Left lung (tissue), 10 donors: ENCODE measurements around the gene MIEF2. TPM values are rescaled to one million over a fixed set of nuclear protein-coding genes. Genes with fewer than 3 reads are reported as not detected.

ENCODE experiments used
- ATAC-seq: fragments of 200-7000 bp; cut with Tn5 transposase; one replicate; pipeline ENCODE4 v1.9.1; 2020; ENCODE audit warnings: moderate library complexity
- DNase-seq, 4 donors: peaks; one replicate each; pipeline ENCODE4 v3.0.0-alpha.2; 2013 to 2020
- H3K27ac ChIP-seq, 2 donors: fragments of 200-600 bp; sonication (generic) in 1 of 2; one replicate each; pipeline versions ENCODE4 v1.5.0 to v1.8.0; 2020 to 2021
- H3K27me3 ChIP-seq, 2 donors: fragments of 200-600 bp; sonication (generic) in 1 of 2; one replicate each; pipeline versions ENCODE4 v1.5.0 to v1.8.0; 2020 to 2021
- H3K36me3 ChIP-seq, 2 donors: fragments of 200-600 bp; sonication (generic) in 1 of 2; one replicate each; pipeline versions ENCODE4 v1.5.0 to v1.8.0; 2020 to 2021
- H3K4me1 ChIP-seq, 2 donors: fragments of 200-600 bp; one replicate each; pipeline ENCODE4 v1.8.0; 2021
- H3K4me3 ChIP-seq, 2 donors: fragments of 200-600 bp; sonication (generic) in 1 of 2; one replicate each; pipeline versions ENCODE4 v1.5.0 to v1.8.0; 2020 to 2021; ENCODE audit warnings: mild to moderate bottlenecking in 1 of 2
- H3K9me3 ChIP-seq, 2 donors: fragments of 200-600 bp; sonication (generic) in 1 of 2; one replicate each; pipeline versions ENCODE4 v1.5.0 to v1.8.0; 2020 to 2021
- intact Hi-C, 2 donors: fragments of 100-400 bp; cut with DNase I; formaldehyde crosslinking; loops; one replicate each; pipeline versions ENCODE4 v1.11.2 to v1.14.2; 2022
- polyA plus RNA-seq, 6 donors: library from polyadenylated mRNA; unstranded; fragments of 120-200 nt; gene quantifications; one replicate each; pipeline ENCODE4 v1.2.1, GENCODE V29; 2013; ENCODE audit not compliant: insufficient read length in 6 of 6
- total RNA-seq, 2 donors: library from RNA; stranded (reverse); fragmentation: NEBNext Ultra II Directional; extraction: Animal tissue kit (Norgen Biotek cat#: 25700); gene quantifications; one replicate each; pipeline ENCODE4 v1.2.1, GENCODE V29; 2021
- TF ChIP-seq, protein P1 (sequence below), 2 donors: fragments of 200-600 bp; sonication (generic) in 1 of 2; IDR thresholded peaks; one replicate each; pipeline versions ENCODE4 v1.5.0 to v1.8.0; 2021; ENCODE audit warnings: antibody characterized with exemption in 2 of 2
- donor health status: DM: no; HTN: yes; CAD: no.
- donor health status: DM: no; HTN: no; CAD: no.

MIEF2 gene
- total and polyA plus RNA-seq, 8 donors, result 8.3 to 16.3 (median 11.1) TPM

DNA sequence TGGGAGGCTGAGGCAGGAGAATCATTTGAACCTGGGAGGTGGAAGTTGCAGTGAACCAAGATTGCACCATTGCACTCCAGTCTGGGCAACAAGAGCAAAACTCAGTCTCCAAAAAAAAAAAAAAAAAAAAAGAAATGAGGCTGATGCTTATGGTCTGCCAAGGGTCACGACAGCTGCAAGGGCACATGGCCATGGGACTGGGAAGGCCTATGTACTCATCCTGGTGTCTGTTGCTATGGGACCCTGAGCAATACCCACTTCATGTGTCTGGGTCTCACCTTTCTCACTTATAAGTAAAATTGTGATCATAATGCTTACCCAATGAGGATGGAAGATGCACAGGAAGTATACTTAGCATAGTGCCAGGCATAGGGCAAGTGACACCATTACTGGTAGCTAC lies 16.6 kb downstream of the MIEF2 start:
- no peak for DNase-seq
- H3K27ac ChIP-seq, result no peak overlapping the region
- no peaks in the 10 kb centered on the region for H3K4me1 ChIP-seq
- no peak overlapping the region for H3K4me3 ChIP-seq
- no peaks in the 10 kb centered on the region for H3K9me3 ChIP-seq
- no peaks in the 10 kb centered on the region for H3K27me3 ChIP-seq
- peaks cover 0 to 96% of the 10 kb centered on the region in 2 donors for H3K36me3 ChIP-seq
- intact Hi-C loops, result no loop called here
- no peak for ATAC-seq
- TF ChIP-seq, protein P1, sequence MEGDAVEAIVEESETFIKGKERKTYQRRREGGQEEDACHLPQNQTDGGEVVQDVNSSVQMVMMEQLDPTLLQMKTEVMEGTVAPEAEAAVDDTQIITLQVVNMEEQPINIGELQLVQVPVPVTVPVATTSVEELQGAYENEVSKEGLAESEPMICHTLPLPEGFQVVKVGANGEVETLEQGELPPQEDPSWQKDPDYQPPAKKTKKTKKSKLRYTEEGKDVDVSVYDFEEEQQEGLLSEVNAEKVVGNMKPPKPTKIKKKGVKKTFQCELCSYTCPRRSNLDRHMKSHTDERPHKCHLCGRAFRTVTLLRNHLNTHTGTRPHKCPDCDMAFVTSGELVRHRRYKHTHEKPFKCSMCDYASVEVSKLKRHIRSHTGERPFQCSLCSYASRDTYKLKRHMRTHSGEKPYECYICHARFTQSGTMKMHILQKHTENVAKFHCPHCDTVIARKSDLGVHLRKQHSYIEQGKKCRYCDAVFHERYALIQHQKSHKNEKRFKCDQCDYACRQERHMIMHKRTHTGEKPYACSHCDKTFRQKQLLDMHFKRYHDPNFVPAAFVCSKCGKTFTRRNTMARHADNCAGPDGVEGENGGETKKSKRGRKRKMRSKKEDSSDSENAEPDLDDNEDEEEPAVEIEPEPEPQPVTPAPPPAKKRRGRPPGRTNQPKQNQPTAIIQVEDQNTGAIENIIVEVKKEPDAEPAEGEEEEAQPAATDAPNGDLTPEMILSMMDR (IDR thresholded peaks at IDR 0.05), result no peak

DNA sequence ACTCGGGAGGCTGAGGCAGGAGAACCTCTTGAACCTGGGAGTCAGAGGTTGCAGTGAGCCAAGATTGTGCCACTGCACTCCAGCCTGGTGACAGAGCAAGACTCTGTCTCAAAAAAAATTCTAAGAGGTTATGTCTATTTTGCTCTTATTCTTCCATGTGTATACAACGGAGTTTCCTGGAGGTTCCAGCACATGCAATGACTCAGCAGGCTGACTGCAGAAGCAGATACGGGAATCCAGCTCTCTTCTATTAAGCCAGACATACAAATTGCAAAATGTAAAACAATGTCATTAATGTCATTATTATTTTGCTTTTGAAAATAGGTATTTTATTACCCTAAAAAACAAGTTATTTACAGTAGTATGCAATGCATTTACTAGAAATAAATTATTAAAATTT lies 18.4 kb downstream of the MIEF2 start:
- H3K4me1 ChIP-seq, result no peaks in the 10 kb centered on the region
- no peaks in the 10 kb centered on the region for H3K27me3 ChIP-seq
- peaks cover 3 to 96% of the 10 kb centered on the region in 2 donors for H3K36me3 ChIP-seq
- H3K4me3 ChIP-seq, result no peak overlapping the region
- H3K9me3 ChIP-seq, result no peaks in the 10 kb centered on the region
- ATAC-seq (no peak), DNase-seq (no peak)
- H3K27ac ChIP-seq, result no peak overlapping the region
- intact Hi-C loops, result no loop called here
- TF ChIP-seq, protein P1 (IDR thresholded peaks at IDR 0.05), result no peak

DNA sequence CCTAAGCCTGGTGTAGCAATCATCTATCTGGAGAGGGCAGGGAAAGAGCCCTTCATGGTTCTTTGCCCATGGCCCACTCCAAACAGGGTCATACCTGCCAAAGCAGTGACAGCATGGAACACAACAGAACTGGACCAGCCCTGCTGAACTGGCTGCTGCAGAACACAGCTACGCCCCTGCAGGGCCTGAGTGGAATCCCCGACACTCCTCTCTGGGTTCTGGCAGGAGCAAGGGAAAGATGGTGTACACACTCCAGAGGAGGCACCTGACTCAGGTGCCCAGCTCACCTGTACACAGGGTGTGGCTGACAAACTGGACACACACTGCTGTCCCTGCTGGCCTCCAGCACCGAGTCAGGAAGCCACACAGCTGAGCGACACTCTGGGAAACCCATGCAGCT lies 19.8 kb downstream of the MIEF2 start:
- TF ChIP-seq, protein P1 (IDR thresholded peaks at IDR 0.05), result no peak
- DNase-seq (peak in 1 of 4 donors; percentile 49), ATAC-seq (peak; percentile 94)
- no peaks in the 10 kb centered on the region for H3K9me3 ChIP-seq
- no peaks in the 10 kb centered on the region for H3K27me3 ChIP-seq
- intact Hi-C loops, result no loop called here
- H3K4me3 ChIP-seq, result no peak overlapping the region
- H3K4me1 ChIP-seq, result no peaks in the 10 kb centered on the region
- peaks cover 3 to 99% of the 10 kb centered on the region in 2 donors for H3K36me3 ChIP-seq
- no peak overlapping the region for H3K27ac ChIP-seq

DNA sequence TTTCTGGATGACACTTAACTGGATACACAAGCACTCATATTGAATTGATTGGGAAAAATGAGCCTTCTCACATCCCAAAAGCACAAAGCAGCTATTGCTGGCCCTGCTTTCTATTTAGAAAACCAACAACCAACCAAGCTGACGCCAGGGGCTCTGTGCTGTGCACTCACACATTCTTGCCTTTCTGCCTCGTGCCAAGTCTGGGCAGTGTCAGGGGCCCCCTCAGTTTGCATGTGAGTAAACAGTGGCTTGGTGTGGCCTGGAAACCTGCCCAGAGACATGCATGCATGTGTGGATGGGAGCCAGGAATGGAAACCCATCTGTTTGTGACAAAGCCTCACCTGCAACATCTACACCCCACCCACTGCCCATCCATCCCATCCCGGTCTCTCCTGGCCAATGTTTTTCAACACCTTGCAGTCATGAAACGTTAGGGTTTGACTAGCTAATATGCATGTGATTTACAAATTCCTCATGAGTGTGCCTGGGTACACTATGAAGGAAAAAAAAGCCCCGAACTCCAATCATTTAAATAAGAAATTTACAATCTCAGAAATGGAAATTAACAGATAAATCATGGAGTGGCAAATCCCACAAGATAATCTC lies 20.4 kb downstream of the MIEF2 start:
- Histone ChIP-seq H3K36me3 (peaks cover 3 to 100% of the 10 kb centered on the region in 2 donors), H3K27me3 (no peaks in the 10 kb centered on the region), H3K4me1 (no peaks in the 10 kb centered on the region), H3K27ac (no peak overlapping the region), H3K4me3 (no peak overlapping the region), H3K9me3 (no peaks in the 10 kb centered on the region)
- TF ChIP-seq, protein P1 (IDR thresholded peaks at IDR 0.05), result no peak
- DNase-seq, result no peak
- intact Hi-C loops, result no loop called here
- peak; percentile 6 for ATAC-seq

DNA sequence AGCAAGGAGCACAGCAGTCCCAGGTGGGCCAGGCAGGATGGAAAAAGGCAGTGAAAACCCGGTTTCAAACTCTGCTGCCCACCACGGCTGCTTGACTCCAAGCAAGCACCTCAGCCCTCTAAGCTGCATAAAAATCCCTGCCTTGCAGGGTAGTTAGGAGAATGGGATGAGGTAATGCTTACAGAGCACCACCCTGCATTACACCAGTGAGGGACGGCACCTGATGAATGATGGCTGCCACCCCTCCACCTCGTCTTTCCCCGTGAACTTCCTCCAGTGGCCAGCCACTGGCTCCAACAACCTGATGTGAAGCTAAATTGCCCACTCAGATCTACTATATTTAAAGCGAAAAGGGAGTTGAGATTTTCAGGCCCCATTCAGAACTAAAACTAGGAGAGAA lies 21.3 kb downstream of the MIEF2 start:
- no peaks in the 10 kb centered on the region for H3K9me3 ChIP-seq
- H3K4me3 ChIP-seq, result no peak overlapping the region
- no peaks in the 10 kb centered on the region for H3K27me3 ChIP-seq
- intact Hi-C loops, result no loop called here
- peaks cover 3 to 100% of the 10 kb centered on the region in 2 donors for H3K36me3 ChIP-seq
- ATAC-seq, result no peak
- no peak overlapping the region for H3K27ac ChIP-seq
- TF ChIP-seq, protein P1 (IDR thresholded peaks at IDR 0.05), result no peak
- H3K4me1 ChIP-seq, result no peaks in the 10 kb centered on the region
- no peak for DNase-seq
